Stimulated activated CD4-positive, alpha-beta T cell treated with anti-CD3 and anti-CD28 coated beads, TNF-alpha, amount 100 ng/mL, for 24 hours (primary cell): ENCODE measurements around the gene PYGO1.
A peak's percentile ranks its signal among the peaks of the same experiment; 100 is the strongest.
"Not testable (repeated sequence)": the region's sequence is repeated elsewhere in the genome, so short reads cannot be mapped to it uniquely, and the experiment has no call there.

Experiments used
- DNase-seq, 3 experiments: peaks; one replicate each; pipeline ENCODE4 v3.0.0-alpha.2; 2020; ENCODE audit warnings: low read depth in 3 of 3

PYGO1 gene, protein sequence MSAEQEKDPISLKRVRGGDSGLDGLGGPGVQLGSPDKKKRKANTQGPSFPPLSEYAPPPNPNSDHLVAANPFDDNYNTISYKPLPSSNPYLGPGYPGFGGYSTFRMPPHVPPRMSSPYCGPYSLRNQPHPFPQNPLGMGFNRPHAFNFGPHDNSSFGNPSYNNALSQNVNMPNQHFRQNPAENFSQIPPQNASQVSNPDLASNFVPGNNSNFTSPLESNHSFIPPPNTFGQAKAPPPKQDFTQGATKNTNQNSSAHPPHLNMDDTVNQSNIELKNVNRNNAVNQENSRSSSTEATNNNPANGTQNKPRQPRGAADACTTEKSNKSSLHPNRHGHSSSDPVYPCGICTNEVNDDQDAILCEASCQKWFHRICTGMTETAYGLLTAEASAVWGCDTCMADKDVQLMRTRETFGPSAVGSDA

GRCh38 chr15:55588070-55588814 lies at the start of gene PYGO1:
Gene PYGO1 (minus strand): TSS chr15:55588345. CDS start chr15:55587883, 462 bp downstream.
- DNase-seq: peak in 1 of 3 experiments; percentile 36

GRCh38 chr15:55637086-55637485 lies 48.9 kb upstream of the PYGO1 start:
- DNase-seq: no peak

DNA sequence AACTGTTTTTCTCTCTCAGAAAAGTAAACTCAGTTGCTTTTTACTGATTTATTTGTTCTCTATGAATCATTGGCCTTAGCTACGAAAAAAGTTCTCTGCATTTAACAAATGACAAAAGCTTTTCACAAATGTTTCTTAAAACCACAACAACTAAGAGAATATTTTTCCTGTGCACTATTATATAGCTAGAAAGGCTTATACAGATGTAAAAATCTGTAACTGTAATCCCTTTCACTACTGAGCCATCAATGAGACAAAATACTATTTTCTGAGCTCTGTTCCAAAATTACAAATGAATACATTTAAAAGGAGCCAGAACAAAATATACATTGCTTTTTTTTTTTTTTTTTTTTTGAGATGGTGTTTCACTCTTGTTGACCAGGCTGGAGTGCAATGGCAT lies 45.6 kb upstream of the PYGO1 start:
- no peak for DNase-seq

DNA sequence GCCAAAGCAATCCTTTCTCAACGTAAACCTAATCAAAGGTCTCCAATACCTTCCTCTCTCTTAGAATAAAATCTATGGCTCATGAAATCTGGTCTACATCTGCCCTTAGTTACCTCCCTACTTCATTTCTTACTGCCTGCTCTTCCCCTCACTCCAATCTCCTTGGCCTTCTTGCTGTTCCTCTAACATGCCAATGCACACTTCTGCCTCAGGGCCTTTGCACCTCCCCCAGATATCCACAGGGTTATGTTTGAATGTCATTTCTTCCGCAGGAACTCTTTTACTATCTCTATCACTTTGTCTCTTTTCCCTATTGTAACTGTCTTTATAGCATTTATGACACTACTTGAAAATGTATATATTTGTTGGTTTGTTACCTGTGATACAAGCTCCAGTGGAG lies 44.3 kb upstream of the PYGO1 start:
- DNase-seq: no peak

- DNase-seq: no peak
These were observed 42.7 kb upstream of the PYGO1 start for GRCh38 chr15:55630858-55631257.

GRCh38 chr15:55628369-55628730 lies 40.2 kb upstream of the PYGO1 start:
- no peak for DNase-seq

GRCh38 chr15:55627730-55628368 lies 39.7 kb upstream of the PYGO1 start:
- no peak for DNase-seq

GRCh38 chr15:55619783-55620182 lies 31.6 kb upstream of the PYGO1 start:
- no peak for DNase-seq

GRCh38 chr15:55618387-55618786 lies 30.2 kb upstream of the PYGO1 start:
- DNase-seq: no peak

GRCh38 chr15:55615445-55615844 lies 27.3 kb upstream of the PYGO1 start:
- no peak for DNase-seq

- no peak for DNase-seq
These were observed 25.6 kb upstream of the PYGO1 start for GRCh38 chr15:55613727-55614126.

DNA sequence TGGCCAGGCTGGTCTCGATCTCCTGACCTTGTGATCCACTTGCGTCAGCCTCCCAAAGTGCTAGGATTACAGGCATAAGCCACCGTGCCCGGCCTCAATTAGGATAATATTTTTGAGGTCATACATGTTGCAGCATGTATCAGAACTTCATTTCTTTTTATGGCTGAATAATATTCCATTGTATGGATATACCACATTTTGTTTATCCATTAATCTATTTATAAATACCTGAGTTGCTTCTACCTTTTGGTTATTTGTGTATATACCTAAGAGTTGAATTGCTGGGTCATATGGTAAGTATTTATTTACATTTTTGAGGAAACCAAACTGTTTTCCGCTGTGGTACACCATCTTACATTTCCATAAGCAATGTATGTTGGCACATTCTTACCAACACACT lies 18.1 kb upstream of the PYGO1 start:
- DNase-seq: no peak

DNA sequence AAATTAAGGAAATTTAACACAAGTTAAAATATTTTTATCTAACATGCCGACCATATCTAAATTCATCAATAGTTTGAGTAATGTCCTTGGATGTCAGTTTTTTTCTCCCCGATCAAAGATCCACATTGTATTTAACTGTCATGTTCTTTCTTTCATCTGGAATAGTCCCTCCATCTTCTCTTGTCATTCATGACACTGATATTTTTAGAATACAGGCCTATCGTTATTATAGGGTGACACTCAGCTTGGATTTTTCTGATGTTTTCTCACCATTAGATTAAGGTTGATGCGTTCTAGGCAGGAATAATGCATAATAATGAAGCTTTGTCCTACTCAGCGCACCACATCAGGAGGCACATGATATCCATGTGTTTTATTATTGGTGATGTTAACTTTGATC lies 13.2 kb upstream of the PYGO1 start:
- no peak for DNase-seq

- DNase-seq: no peak
These were observed 11.3 kb upstream of the PYGO1 start for GRCh38 chr15:55599439-55599838.

DNA sequence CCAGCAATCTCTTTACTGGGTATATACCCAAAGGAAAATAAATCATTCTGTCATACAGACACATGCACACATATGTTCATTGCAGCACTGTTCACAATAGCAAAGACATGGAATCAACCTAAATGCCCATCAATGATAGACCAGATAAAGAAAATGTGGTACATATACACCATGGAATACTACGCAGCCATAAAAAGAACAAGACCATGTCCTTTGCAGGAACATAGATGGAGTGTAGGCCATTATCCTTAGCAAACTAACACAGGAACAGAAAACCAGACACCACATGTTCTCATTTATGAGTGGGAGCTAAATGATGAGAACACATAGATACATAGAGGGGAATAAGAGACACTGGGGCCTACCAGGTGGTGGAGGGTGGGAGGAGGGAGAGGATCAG lies 4.9 kb upstream of the PYGO1 start:
- not testable (repeated sequence) for DNase-seq

DNA sequence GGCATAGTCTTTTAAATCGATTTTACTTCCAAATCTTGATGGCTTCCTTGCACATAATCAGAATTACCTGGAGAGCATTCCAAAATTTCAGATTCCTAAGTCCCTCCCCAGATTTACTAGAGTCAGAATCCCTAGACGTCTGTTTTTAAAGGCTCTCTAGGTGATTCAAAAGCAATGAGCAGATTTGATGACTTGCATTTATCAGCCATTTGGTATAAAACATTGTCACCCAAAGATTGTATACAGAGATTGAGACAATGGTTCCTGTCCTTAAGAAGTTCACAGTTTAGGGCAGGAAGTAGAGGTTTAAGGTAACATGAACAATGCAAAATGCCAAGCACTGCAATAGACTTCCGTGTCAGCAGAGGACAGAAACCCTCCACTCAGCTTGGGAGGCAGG lies 2.6 kb upstream of the PYGO1 start:
- no peak for DNase-seq

- DNase-seq: no peak
These were observed 1.1 kb upstream of the PYGO1 start for GRCh38 chr15:55589287-55589686.

- no peak for DNase-seq
These were observed 620 bp upstream of the PYGO1 start for GRCh38 chr15:55588815-55589115.

DNA sequence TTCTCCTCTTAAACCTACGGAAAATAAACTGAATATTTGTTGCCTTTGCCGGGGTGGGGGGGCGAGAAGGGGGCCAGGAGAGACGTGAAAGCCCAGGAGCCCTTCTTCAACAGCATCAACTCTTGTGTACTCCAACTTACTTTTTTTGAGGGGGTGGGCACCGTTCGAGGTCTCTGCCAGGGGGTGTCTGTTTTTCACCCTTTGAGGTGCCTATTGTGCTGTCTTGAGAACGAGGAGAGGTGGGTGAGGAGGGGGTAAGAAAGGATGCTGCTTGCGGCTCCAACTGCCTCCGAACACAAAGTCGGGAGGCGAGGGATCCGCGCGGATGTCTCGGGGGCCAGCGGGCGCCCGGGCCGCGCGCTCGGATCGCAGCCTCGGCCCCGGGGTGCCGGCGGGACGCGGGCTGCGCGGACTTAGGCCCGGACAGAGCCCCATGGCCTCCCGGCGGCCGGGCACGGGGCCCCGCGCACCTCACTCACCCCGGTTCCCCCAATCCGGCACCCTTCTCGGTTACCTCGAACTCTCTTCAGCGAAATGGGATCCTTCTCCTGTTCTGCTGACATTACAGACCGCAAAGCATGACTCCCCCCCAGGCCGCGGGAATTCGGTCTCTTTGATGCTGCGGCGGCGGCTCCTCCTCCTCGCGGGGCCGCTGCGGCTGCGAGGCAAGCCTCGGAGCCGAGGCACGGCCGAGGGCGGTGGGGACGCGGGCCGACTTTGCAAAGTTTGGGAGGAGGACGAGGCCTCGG lies 650 bp downstream of the PYGO1 start:
- peak in 1 of 3 experiments; percentile 16 for DNase-seq

DNA sequence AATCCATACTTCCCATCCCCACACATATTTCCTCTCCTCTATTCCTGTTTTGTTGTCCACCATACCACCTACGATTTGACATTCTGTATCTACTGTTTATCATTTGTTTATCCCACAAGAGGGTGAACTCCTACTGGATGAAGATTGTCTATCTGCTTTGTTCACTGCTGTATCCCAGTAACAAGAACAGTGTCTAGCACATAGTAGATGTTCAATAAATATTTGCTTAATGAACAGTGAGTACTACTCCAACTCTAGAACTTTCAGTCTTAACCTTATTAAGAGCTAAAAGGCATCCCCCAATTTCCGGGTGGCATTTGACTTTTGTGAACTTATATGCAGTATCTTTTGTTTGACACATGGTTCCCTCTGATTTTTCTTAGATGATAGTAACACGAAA lies 1.3 kb downstream of the PYGO1 start:
- no peak for DNase-seq

DNA sequence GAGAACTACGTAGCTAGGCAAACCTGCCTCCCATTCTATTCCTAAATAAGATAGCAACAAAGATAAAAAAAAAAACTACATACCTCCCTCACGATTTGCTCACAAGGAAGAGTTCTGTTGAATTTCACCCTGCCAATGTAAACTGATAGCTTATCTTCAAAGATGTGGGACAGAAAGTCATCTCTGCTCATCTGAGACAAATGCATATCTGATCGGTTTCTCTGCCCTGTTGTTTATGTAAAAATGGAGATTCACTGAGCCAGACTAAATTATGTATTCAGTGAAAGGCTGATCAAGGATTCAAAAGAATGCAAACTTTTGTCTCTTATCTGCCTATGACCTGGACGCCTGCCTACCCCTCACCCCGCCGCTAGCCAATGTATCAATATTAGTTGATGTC lies 11.2 kb downstream of the PYGO1 start:
- DNase-seq: no peak

GRCh38 chr15:55574096-55574495 lies 14.0 kb downstream of the PYGO1 start:
- DNase-seq: no peak
